Hepatocyte (in vitro differentiated cells): Measurements from ENCODE around the gene C19orf85. TPM values are rescaled to one million over a fixed set of nuclear protein-coding genes. Genes with fewer than 3 reads are reported as not detected.
"Not testable (repeated sequence)": the region's sequence is repeated elsewhere in the genome, so short reads cannot be mapped to it uniquely, and the experiment has no call there.

Experiments
- DNase-seq: peaks from one replicate; pipeline ENCODE4 v3.0.0-alpha.2; 2016; ENCODE audit warnings: low spot score
- H2AFZ ChIP-seq: fragments of 200-600 bp; sonication (generic); 2 replicates; pipeline ENCODE4 v1.6.0; 2016; ENCODE audit warnings: antibody characterized with exemption, mild to moderate bottlenecking
- H3K27ac ChIP-seq: fragments of 200-600 bp; sonication (generic); 2 replicates; pipeline ENCODE4 v1.5.1; 2016; ENCODE audit warnings: mild to moderate bottlenecking
- H3K27me3 ChIP-seq: fragments of 200-600 bp; sonication (generic); 2 replicates; pipeline ENCODE4 v1.6.1; 2016
- H3K36me3 ChIP-seq: fragments of 200-600 bp; sonication (generic); replicated peaks from 2 replicates; pipeline ENCODE4 v1.5.1; 2016; ENCODE audit warnings: low read depth; ENCODE audit not compliant: insufficient read depth
- H3K4me1 ChIP-seq: fragments of 200-600 bp; sonication (generic); 2 replicates; pipeline ENCODE4 v1.5.1; 2016; ENCODE audit warnings: mild to moderate bottlenecking, moderate library complexity; ENCODE audit not compliant: insufficient read depth
- H3K4me2 ChIP-seq: fragments of 200-600 bp; sonication (generic); 2 replicates; pipeline ENCODE4 v1.6.0; 2016
- H3K4me3 ChIP-seq: fragments of 200-600 bp; sonication (generic); 2 replicates; pipeline ENCODE4 v1.5.1; 2016; ENCODE audit warnings: mild to moderate bottlenecking
- H3K79me2 ChIP-seq: fragments of 200-600 bp; sonication (generic); 2 replicates; pipeline ENCODE4 v1.6.0; 2017; ENCODE audit warnings: mild to moderate bottlenecking
- H3K9me2 ChIP-seq: fragments of 200-600 bp; sonication (generic); replicated peaks from 2 replicates; pipeline ENCODE4 v1.6.0; 2017; ENCODE audit warnings: mild to moderate bottlenecking; ENCODE audit not compliant: insufficient read depth
- H3K9me3 ChIP-seq: fragments of 200-600 bp; sonication (generic); 2 replicates; pipeline ENCODE4 v1.5.1; 2016; ENCODE audit warnings: low read depth, mild to moderate bottlenecking
- H4K20me1 ChIP-seq: fragments of 200-600 bp; sonication (generic); 2 replicates; pipeline ENCODE4 v1.6.0; 2016; ENCODE audit warnings: mild to moderate bottlenecking; ENCODE audit not compliant: insufficient read depth, poor library complexity, severe bottlenecking
- CTCF ChIP-seq: fragments of 200-600 bp; sonication (generic); IDR thresholded peaks from 2 replicates; pipeline ENCODE4 v1.5.1; 2016; ENCODE audit warnings: antibody characterized with exemption, mild to moderate bottlenecking; ENCODE audit not compliant: poor library complexity
- EZH2 ChIP-seq: fragments of 200-600 bp; sonication (generic); IDR thresholded peaks from 2 replicates; pipeline ENCODE4 v1.6.1; 2016; ENCODE audit warnings: antibody characterized with exemption, mild to moderate bottlenecking, borderline replicate concordance
- EZH2phosphoT487 ChIP-seq: fragments of 200-600 bp; sonication (generic); IDR thresholded peaks from one replicate; pipeline ENCODE4 v1.6.1; 2018; ENCODE audit warnings: antibody characterized with exemption, mild to moderate bottlenecking, low read depth, moderate library complexity; ENCODE audit not compliant: unreplicated experiment, severe bottlenecking
- WGBS: methylation state at CpG from one replicate; pipeline ENCODE4 v1.1.6; 2016; ENCODE audit warnings: low lambda C conversion rate; ENCODE audit errors: missing lambda C conversion rate; 5-methylcytosine and 5-hydroxymethylcytosine counted together
- polyA plus RNA-seq: library from polyadenylated mRNA; unstranded; fragments of >200 nt; fragmentation: Nextera tagmentation; extraction: Ambion mirVana; gene quantifications from 2 replicates; pipeline ENCODE4 v1.2.1, GENCODE V29; 2016
- total RNA-seq: library from RNA; depleted of rRNA; stranded (reverse); fragments of >200 nt; gene quantifications from 2 replicates; pipeline ENCODE4 v1.2.3, GENCODE V29; 2014

Gene C19orf85
- total and polyA plus RNA-seq, 2 experiments from 2014 or later: not detected

- no peaks in the 10 kb centered on the region for H3K9me2 ChIP-seq
- H3K27me3 ChIP-seq: no peaks in the 10 kb centered on the region
- no peak for DNase-seq
- no peaks in the 10 kb centered on the region for H3K79me2 ChIP-seq
- H3K4me1 ChIP-seq: no peaks in the 10 kb centered on the region
- H3K27ac ChIP-seq: no peak overlapping the region
- no peaks in the 10 kb centered on the region for H4K20me1 ChIP-seq
- no peaks in the 10 kb centered on the region for H3K9me3 ChIP-seq
- no peak overlapping the region for H3K4me2 ChIP-seq
- no peaks in the 10 kb centered on the region for H3K36me3 ChIP-seq
- no peak overlapping the region for H2AFZ ChIP-seq
- no peak overlapping the region for H3K4me3 ChIP-seq
- 64% methylated on average over 13 of the region's 13 CpGs for WGBS
- TF ChIP-seq EZH2: no peak
- TF ChIP-seq EZH2phosphoT487: no peak
- TF ChIP-seq CTCF: no peak
These were observed 41.1 kb downstream of the C19orf85 start for GRCh38 chr19:55423225-55424005.

- not testable (repeated sequence) for H3K4me2 ChIP-seq, H3K36me3 ChIP-seq, H3K79me2 ChIP-seq, H3K9me3 ChIP-seq, H2AFZ ChIP-seq, H4K20me1 ChIP-seq, H3K4me1 ChIP-seq, H3K27me3 ChIP-seq, H3K9me2 ChIP-seq, H3K4me3 ChIP-seq, DNase-seq, H3K27ac ChIP-seq
- 73% methylated on average over 4 of the region's 4 CpGs for WGBS
These were observed 43.3 kb downstream of the C19orf85 start for GRCh38 chr19:55421281-55421680.

DNA sequence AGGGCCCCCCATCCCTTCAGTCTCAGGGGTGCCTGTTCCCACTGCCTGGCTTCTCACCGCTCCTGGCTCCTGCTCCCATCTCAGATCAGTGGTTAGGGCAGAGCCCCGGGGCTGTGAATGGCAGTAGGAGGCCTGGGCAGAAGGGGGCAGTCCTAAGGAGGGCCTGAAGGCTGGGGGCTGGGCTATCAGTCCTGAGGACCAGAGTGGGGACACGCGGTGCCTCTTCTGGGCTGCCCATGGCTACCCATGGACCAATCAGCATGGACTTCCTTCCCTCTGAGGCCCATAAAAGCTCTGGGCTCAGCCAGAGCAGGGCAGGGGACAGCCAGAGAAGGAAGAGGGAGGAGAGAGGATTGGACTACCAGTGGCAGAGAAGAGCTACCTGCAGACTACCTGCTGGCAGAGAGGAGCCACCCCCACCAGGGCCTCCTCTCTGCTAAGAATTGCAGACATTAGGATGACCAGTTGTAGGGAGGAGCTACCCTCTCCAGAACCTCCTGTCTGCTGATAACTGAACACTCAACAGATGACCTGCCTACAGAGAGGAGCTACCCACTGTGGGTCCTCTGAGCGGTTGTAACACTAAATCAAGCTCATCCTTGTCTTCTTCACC, 44.8 kb downstream of the C19orf85 start:
- Histone ChIP-seq H4K20me1 (no peaks in the 10 kb centered on the region), H3K27me3 (no peaks in the 10 kb centered on the region), H3K4me2 (no peak overlapping the region), H2AFZ (no peak overlapping the region), H3K9me3 (no peaks in the 10 kb centered on the region), H3K36me3 (no peaks in the 10 kb centered on the region), H3K79me2 (no peaks in the 10 kb centered on the region), H3K27ac (no peak overlapping the region), H3K9me2 (no peaks in the 10 kb centered on the region), H3K4me1 (no peaks in the 10 kb centered on the region), H3K4me3 (no peak overlapping the region)
- DNase-seq: no peak
- 63% methylated on average over 5 of the region's 5 CpGs for WGBS
- no peak for TF ChIP-seq EZH2phosphoT487
- TF ChIP-seq CTCF: no peak
- TF ChIP-seq EZH2: no peak

DNA sequence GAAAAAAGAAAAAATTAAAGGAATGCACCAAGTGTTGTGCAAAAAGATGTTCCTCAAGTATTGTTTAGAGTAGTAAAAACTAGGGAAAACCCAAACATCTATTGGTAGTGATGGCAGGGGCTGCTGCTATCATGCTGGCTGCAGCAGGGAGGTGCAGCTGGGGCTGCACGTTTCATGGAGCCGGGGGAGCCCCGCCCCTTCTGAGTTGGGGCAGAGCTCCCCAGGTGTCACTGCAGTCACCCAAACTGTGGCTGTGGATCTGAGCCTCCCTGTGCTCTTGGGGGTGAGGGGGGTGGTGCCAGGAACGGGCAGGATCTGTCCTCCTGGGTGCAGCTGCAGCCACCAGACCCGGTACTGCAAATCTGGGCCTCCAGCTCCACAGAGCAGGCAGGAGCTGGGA, 45.4 kb downstream of the C19orf85 start:
- Histone ChIP-seq H3K4me2 (no peak overlapping the region), H2AFZ (no peak overlapping the region), H3K9me2 (no peaks in the 10 kb centered on the region), H3K27me3 (no peaks in the 10 kb centered on the region), H3K4me1 (no peaks in the 10 kb centered on the region), H3K27ac (no peak overlapping the region), H4K20me1 (no peaks in the 10 kb centered on the region), H3K36me3 (no peaks in the 10 kb centered on the region), H3K4me3 (no peak overlapping the region), H3K9me3 (no peaks in the 10 kb centered on the region), H3K79me2 (no peaks in the 10 kb centered on the region)
- TF ChIP-seq EZH2phosphoT487 (no peak), EZH2 (no peak), CTCF (no peak)
- DNase-seq: no peak
- WGBS: 77% methylated on average over 5 of the region's 5 CpGs
